GM21526 (cell line): ENCODE measurements around the gene EYA2.

Source experiments
- ATAC-seq: cut with Tn5 transposase; IDR thresholded peaks from one replicate; pipeline ENCODE4 v1.9.1; 2021; ENCODE audit warnings: moderate library complexity; ENCODE audit not compliant: unreplicated experiment, low FRiP score

Gene EYA2

GRCh38 chr20:46997187-46997586 is 102.5 kb downstream of the EYA2 start:
- ATAC-seq, result no peak

- ATAC-seq, result no peak
These were observed 104.0 kb downstream of the EYA2 start for GRCh38 chr20:46998477-46999240.

GRCh38 chr20:46999801-47000465 is 105.3 kb downstream of the EYA2 start:
- ATAC-seq, result no peak

- no peak for ATAC-seq
These were observed 108.6 kb downstream of the EYA2 start for GRCh38 chr20:47003223-47003622.

- no peak for ATAC-seq
These were observed 109.5 kb downstream of the EYA2 start for GRCh38 chr20:47004179-47004578.

- no peak for ATAC-seq
These were observed 113.4 kb downstream of the EYA2 start for GRCh38 chr20:47007826-47008655.

GRCh38 chr20:47008842-47009518 is 114.3 kb downstream of the EYA2 start:
- no peak for ATAC-seq

GRCh38 chr20:47009784-47010183 is 115.1 kb downstream of the EYA2 start:
- ATAC-seq, result no peak

- ATAC-seq, result no peak
These were observed 117.3 kb downstream of the EYA2 start for GRCh38 chr20:47011984-47012383.

GRCh38 chr20:47013606-47014005 is 119.0 kb downstream of the EYA2 start:
- no peak for ATAC-seq

GRCh38 chr20:47016068-47016664 is 121.5 kb downstream of the EYA2 start:
- ATAC-seq, result no peak

- ATAC-seq, result no peak
These were observed 123.7 kb downstream of the EYA2 start for GRCh38 chr20:47018381-47018780.

GRCh38 chr20:47019121-47019824 is 124.6 kb downstream of the EYA2 start:
- no peak for ATAC-seq

- no peak for ATAC-seq
These were observed 125.6 kb downstream of the EYA2 start for GRCh38 chr20:47020231-47020630.

GRCh38 chr20:47021850-47022249 is 127.2 kb downstream of the EYA2 start:
- no peak for ATAC-seq

GRCh38 chr20:47024461-47024937 is 129.9 kb downstream of the EYA2 start:
- no peak for ATAC-seq

GRCh38 chr20:47027042-47027441 is 132.4 kb downstream of the EYA2 start:
- no peak for ATAC-seq

GRCh38 chr20:47027456-47027855 is 132.8 kb downstream of the EYA2 start:
- ATAC-seq, result no peak

- ATAC-seq, result no peak
These were observed 133.8 kb downstream of the EYA2 start for GRCh38 chr20:47028487-47028886.

GRCh38 chr20:47029845-47030244 is 135.2 kb downstream of the EYA2 start:
- ATAC-seq, result no peak
